Germinal center (tissue), 1 donor: Measurements from ENCODE around the gene SERAC1.

Experiments
- DNase-seq: peaks from one replicate; pipeline ENCODE4 v3.0.0; 2012; ENCODE audit warnings: mixed read lengths, low spot score

SERAC1 gene

GRCh38 chr6:158077676-158078075, 90.4 kb downstream of the SERAC1 start:
- DNase-seq, result no peak

DNA sequence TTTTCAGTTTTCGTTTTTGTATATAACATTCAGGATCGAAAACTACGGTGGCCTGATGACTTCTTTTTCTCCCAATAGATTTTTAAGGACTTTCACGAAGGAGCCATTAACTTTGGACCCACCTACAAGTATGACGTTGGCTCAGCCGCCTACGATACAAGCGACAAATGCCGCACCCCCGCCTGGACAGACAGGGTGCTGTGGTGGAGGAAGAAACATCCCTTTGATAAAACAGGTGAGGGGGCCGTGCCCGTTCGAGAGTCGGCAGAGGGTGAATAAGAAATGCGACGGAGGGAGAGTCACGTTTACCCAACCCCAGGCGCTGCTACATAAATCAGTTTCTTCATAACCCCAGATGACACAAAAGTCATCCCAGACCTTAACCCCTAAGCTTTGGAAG, 91.5 kb downstream of the SERAC1 start:
- no peak for DNase-seq

- DNase-seq, result no peak
Measured at GRCh38 chr6:158073776-158074175, 94.3 kb downstream of the SERAC1 start.

DNA sequence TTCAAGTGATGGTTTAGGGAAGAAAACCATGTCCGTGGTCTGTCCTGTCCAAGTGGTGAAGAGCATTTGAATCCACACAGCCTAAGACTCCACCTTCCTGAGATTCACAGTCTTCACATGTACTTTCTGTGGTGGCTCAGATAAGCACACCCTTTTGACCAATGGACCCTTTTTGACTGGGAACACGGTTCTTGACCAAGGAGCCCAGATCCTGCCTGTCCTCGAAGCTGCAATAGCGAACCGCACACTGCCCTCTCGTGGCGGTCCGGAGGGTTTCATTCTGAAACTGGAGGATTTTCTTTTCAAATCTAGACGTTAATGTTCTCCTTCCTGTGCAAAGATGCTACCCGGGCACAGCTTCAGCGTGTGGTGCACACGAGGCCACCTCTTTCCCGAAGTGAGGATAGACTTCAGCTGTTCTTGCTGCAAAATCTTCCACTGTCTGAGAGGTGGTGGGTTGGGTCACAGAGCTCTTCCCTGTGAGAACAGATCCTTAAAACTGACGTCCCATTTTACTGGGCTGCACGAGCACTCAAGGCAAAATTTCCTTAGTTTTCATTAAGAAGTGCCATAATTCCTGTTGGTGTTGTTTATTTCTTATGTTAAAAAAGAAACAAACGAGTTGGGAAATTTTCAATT, 95.9 kb downstream of the SERAC1 start:
- DNase-seq, result peak; percentile 72

DNA sequence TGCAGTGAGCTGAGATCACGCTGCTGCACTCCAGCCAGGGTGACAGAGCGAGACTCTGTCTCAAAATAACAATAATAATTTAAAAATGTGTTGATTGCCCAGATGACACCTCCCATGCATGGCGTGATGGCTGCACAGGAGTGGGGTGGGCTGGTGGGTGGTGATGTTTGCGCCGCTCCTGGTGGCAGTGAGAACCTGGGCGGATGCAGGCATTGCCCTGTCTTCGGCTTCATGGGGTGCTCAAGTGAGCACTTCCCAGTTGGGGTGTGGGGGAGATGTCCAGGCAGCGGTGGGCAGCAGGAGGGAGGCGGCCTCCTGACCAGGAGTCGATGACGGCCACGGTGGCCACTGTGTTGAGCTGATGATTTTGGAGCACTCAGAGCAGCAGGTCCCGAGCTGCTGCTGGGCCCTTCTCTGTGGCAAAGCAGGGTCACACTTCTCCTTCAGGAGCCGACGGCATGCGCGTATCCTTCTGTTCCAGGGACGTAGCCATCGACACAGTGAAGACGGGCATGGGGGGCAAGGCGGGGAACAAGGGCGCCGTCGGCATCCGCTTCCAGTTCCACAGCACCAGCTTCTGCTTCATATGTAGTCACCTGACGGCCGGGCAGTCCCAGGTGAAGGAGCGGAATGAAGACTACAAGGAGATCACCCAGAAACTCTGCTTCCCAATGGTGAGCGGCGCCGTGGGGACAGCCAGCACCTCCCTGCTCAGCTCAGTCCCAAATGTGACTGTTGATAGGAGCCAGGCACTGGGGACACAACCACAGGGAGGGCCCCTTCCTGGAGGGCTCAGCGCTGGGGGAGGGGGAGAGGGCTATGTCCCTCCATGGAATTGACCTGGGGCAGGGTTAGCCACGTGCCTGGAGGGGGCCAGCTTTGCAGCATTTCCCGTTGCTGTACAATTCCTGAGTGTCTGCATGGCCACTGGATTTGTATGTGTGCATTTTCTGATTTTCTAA, 96.7 kb downstream of the SERAC1 start:
- DNase-seq, result no peak

- DNase-seq, result no peak
Measured at GRCh38 chr6:158070513-158070912, 97.5 kb downstream of the SERAC1 start.

DNA sequence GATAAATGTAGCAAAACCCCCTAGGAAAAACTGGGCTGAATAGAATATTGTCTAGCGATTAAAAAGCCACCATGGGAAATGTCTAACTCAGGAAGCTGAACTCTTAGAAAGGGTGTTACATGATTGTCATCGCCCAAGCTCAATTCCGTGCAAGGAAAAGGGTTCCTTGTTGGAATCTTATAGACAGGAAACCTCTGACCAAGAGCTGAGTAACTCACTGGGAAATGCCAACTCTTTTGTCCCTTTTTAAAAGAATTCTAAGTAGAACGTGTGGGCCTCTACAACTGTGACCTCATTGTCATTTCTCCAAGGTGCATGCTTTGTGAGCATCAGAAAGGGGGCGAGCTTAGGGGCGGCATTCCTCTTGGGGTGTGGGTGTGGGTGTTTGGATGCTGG, 98.3 kb downstream of the SERAC1 start:
- no peak for DNase-seq

- DNase-seq, result no peak
Measured at GRCh38 chr6:158068893-158069799, 98.9 kb downstream of the SERAC1 start.

GRCh38 chr6:158068156-158068892, 99.7 kb downstream of the SERAC1 start:
- no peak for DNase-seq

DNA sequence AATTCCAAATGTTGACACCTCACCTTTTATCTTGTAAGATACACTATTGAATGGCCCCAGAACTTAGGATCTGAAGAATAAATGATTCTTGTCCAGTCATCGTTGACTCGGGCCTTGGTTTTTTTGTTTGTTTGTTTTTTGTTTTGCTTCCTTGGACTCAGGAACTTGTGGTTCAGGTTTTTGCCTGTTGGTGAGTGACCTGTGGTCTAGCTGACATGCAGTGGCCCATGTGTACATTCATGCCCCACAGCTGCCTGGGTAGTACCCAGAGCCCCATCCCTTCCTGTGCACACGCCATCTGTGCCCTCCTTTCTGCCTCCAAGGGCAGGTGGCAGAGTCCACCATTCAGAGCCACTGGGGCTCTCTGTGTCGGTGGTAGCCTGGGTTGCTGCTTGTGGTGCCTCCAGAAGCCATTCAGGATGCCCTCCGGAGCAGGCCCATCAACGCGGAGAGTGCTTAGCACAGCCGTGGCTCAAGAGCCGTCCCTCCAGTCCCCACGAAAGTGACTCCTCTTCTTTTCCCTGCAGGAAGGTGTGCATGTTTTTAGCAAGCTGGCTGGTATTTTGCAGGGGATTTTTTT, 100.5 kb downstream of the SERAC1 start:
- no peak for DNase-seq

- DNase-seq, result no peak
Measured at GRCh38 chr6:158066136-158066781, 101.8 kb downstream of the SERAC1 start.

DNA sequence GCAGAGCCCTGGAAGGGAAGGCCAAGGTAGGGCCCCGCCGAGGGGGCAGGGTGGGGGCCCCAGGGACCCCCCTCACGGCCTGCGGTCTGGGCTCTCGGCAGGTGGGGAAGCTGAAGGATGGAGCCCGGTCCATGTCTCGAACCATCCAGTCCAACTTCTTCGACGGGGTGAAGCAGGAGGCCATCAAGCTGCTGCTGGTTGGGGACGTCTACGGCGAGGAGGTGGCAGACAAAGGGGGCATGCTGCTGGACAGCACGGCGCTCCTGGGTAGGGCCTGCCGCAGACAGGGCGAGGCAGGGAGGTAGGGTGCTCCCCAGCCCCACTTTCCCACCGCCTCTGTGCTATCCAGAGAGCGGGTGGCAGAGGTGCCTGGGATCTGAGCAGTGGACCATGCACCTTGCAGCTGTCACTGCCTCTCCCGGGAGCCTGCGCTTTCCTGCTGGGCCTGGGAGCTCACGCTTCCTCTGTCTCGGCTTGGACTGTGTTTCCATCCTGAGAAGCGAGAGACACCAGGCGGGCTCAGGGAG, 103.3 kb downstream of the SERAC1 start:
- DNase-seq, result no peak

GRCh38 chr6:158063736-158064135, 104.3 kb downstream of the SERAC1 start:
- DNase-seq, result no peak

DNA sequence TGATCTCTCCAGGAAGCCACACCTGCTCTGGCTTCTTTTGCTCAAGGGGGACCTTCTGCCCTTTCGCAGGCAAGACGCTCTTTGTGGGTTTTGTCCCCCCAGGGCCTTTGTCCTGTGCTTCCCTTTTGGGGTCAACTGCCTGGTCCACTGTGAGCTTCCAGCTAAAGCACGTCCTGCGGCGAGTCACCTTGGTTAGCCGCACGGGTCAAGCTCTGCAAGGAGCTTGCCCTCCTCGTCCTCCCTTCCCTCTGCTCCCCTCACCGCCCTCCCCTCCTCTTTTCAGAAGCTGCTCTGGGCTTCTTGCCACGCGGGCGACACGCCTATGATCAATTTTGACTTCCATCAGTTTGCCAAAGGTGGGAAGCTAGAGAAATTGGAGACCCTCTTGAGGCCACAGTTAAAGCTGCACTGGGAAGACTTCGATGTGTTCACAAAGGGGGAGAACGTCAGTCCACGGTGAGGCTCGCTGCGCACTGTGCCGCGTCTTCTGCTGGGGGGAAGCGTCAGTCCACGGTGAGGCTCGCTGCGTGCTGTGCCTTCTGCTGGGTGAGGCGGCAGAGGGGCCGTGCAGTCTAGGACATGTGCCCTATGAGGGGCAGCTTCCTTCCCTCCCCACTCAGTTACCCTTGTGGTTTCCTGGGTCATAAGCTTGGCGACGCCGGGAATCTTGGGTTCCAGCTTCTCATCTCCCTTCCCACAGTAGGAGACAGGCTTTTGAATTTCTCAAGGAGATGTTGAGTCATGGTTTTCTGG, 106.2 kb downstream of the SERAC1 start:
- no peak for DNase-seq

GRCh38 chr6:158061361-158061708, 106.7 kb downstream of the SERAC1 start:
- no peak for DNase-seq

DNA sequence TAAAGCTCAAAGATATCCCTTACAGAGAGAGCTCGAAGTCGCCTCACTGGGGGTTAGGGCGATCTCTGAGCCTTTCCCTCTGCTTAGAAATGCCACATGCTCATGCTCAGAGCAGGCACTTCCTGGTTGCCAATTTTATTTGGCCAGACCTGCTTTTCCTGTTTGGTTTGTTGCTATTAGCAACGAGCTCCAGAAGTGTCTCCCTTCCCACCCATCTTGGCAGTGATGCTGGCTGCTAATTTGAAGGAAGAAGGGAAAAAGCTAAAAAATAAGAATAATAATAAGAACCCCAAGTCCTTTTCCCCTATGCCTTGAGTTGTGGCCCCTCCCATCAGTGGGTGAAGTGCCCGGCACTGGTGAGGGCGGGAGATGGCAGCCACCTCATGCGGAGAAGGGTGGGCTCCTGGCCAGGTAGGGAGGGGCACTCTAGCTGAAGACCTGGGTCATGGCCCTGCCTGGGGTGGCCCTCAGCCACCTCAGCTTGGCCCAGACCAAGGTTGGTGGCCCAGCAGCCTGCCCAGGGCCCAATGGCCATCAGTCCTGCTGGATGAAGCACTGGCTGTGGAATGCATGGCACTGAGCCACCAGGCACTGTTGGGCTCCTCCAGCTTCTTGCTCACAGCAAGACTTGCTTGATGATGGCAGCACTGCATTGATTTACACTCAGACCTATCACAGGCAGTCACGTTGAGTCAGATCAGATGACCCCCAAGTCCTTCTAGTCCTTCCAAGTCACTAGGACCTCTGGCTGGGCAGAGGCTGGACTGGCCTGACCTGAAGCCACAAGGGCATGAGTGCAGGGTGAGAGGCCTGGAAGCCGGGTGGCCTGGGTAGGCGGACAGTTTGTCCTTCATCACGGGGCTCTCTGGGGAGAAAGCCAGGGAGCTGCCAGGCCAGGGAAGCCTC, 107.4 kb downstream of the SERAC1 start:
- DNase-seq, result no peak
